ENCODE measurements around the gene KCNIP3. TPM values are rescaled to one million over a fixed set of nuclear protein-coding genes. Genes with fewer than 3 reads are reported as not detected.

The KCNIP3 gene
- total RNA-seq, 4 donors from 2014 or later: 2.3 to 28.0 (median 12.7) TPM

DNA sequence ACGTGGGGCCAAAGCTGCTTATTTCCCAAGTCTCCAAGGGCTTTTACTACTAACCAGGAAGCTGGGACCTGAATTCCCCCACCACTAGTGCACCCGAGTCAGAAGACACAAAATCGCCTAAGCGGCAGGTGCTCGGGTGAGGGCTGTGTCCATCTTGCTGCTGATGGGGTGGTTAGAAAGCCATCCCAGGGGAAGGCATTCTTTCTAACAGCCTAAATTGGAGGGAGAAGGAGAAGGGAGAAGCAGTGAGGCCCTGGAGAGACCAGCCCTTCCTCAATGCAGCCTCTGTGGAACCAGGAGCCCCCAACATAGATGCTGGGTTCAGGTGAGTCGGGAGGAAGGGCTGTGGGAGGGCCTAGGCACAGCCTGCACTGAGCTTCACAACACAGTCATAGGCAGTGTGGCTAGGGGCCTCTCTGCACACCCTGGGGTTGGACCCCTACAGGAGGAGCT, 24.8 kb upstream of the KCNIP3 start:
- no peak for TF ChIP-seq CTCF (IDR thresholded peaks at IDR 0.05; ENCODE audit: low read depth)

GRCh38 chr2:95272781-95273180, 24.4 kb upstream of the KCNIP3 start:
- TF ChIP-seq CTCF (IDR thresholded peaks at IDR 0.05; ENCODE audit: low read depth): no peak

GRCh38 chr2:95273566-95274290, 23.4 kb upstream of the KCNIP3 start:
- no peak for TF ChIP-seq CTCF (IDR thresholded peaks at IDR 0.05; ENCODE audit: low read depth)

- no peak for TF ChIP-seq CTCF (IDR thresholded peaks at IDR 0.05; ENCODE audit: low read depth)
Measured at GRCh38 chr2:95274291-95275150, 22.6 kb upstream of the KCNIP3 start, which contains the start of gene PROM2. TSS of gene PROM2 (plus strand) at chr2:95274449. CDS start at chr2:95274586, 137 bp downstream.

DNA sequence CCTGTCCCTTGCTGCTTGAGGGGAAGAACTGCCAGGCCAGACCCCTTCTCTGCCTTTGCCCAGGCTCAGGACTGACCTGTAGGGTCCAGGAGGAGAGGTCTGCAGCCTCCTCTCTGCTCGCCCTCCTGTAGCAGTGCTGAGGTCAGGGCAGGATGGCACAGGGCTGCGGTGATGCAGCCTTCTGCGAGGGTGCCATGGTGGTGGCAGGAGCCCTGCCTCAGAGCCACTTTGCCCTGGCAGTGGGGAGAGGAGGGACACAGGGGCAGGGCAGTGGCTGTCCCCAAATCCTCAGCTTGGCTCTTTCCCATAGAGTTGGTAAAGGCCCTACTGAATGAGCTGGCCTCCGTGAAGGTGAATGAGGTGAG, 22.0 kb upstream of the KCNIP3 start:
- TF ChIP-seq CTCF (IDR thresholded peaks at IDR 0.05; ENCODE audit: low read depth): no peak

DNA sequence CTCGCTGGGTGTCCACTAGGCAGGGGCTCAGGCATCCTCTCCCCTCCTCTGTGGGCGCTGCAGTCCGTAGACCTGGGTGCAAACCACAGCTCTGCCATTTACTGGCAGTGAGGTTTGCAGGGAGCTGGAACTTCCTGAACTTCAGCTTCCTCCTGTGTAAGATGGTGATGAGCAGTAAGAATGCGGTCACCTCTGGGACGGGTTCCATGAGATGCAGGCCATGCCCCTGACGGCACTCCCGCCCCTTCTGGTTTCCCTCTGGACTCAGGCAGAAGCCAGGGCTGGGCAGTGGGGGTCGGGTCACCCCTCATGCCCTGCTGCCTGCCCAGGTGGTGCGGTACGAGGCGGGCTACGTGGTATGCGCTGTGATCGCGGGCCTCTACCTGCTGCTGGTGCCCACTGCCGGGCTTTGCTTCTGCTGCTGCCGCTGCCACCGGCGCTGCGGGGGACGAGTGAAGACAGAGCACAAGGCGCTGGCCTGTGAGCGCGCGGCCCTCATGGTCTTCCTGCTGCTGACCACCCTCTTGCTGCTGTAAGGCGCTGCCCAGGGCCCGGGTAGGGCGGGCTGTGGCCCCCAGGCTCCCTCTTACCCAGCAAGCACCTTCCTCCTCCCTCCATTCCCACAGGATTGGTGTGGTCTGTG, 21.4 kb upstream of the KCNIP3 start:
- TF ChIP-seq CTCF (IDR thresholded peaks at IDR 0.05; ENCODE audit: low read depth): no peak

All from subcutaneous adipose tissue (tissue), 4 donors.